ENCODE results near the gene CMIP. TPM values are rescaled to one million over a fixed set of nuclear protein-coding genes. Genes with fewer than 3 reads are reported as not detected.
A peak's percentile ranks its signal among the peaks of the same experiment; 100 is the strongest.

The CMIP gene
- total RNA-seq, 4 donors from 2014 or later, result 15.5 to 65.9 (median 20.2) TPM

- Histone ChIP-seq H3K4me1 (peaks cover 35 to 68% of the 10 kb centered on the region in 2 donors), H3K27ac (no peak overlapping the region), H3K27me3 (no peaks in the 10 kb centered on the region), H3K4me3 (replicated peaks in 1 of 3) (no peak overlapping the region), H3K36me3 (no peaks in the 10 kb centered on the region), H3K9me3 (no peaks in the 10 kb centered on the region)
- 83 to 92% methylated on average over 3 of the region's 3 CpGs for whole genome bisulfite sequencing, 2 donors
- intact Hi-C loops (cut with DNase I), result loop anchor here (5.0 kb wide), 1 partner anchor 96 kb away; no protein-coding TSS in a partner anchor
- no peak for DNase-seq
- TF ChIP-seq POLR2A (IDR thresholded peaks at IDR 0.05) (no peak), CTCF (IDR thresholded peaks at IDR 0.05) (no peak)
Observed at GRCh38 chr16:81543571-81543970, 99.0 kb downstream of the CMIP start.

- DNase-seq, result peak in 1 of 2 donors; percentile 11
- no peaks in the 10 kb centered on the region for H3K36me3 ChIP-seq
- no peak overlapping the region for H3K4me3 ChIP-seq (replicated peaks in 1 of 3)
- intact Hi-C loops (cut with DNase I), result loop anchor here (5.0 kb wide), 1 partner anchor 97 kb away; no protein-coding TSS in a partner anchor
- H3K27ac ChIP-seq, result no peak overlapping the region
- no peaks in the 10 kb centered on the region for H3K27me3 ChIP-seq
- no peaks in the 10 kb centered on the region for H3K9me3 ChIP-seq
- TF ChIP-seq POLR2A (IDR thresholded peaks at IDR 0.05) (no peak), CTCF (IDR thresholded peaks at IDR 0.05) (no peak)
- WGBS, 2 donors, result 60 to 77% methylated on average over 7 of the region's 7 CpGs
- H3K4me1 ChIP-seq, result peaks cover 29 to 61% of the 10 kb centered on the region in 2 donors
Observed at GRCh38 chr16:81544261-81544660, 99.7 kb downstream of the CMIP start.

GRCh38 chr16:81544700-81545271 is 100.2 kb downstream of the CMIP start:
- intact Hi-C loops (cut with DNase I), result loop anchor here (5.0 kb wide), 1 partner anchor 97 kb away; no protein-coding TSS in a partner anchor
- no peak overlapping the region for H3K4me3 ChIP-seq (replicated peaks in 1 of 3)
- H3K4me1 ChIP-seq, result peaks cover 26 to 55% of the 10 kb centered on the region in 2 donors
- H3K27me3 ChIP-seq, result no peaks in the 10 kb centered on the region
- no peaks in the 10 kb centered on the region for H3K9me3 ChIP-seq
- H3K27ac ChIP-seq, result no peak overlapping the region
- TF ChIP-seq CTCF (IDR thresholded peaks at IDR 0.05), result no peak
- TF ChIP-seq POLR2A (IDR thresholded peaks at IDR 0.05), result no peak
- no peaks in the 10 kb centered on the region for H3K36me3 ChIP-seq
- peak; percentile 55 to 62 for DNase-seq
- 63 to 67% methylated on average over 9 of the region's 9 CpGs for WGBS, 2 donors

GRCh38 chr16:81545470-81546250 is 101.1 kb downstream of the CMIP start:
- Histone ChIP-seq H3K27me3 (no peaks in the 10 kb centered on the region), H3K9me3 (no peaks in the 10 kb centered on the region), H3K4me3 (replicated peaks in 1 of 3) (no peak overlapping the region), H3K27ac (no peak overlapping the region), H3K36me3 (no peaks in the 10 kb centered on the region), H3K4me1 (peaks cover 23 to 49% of the 10 kb centered on the region in 2 donors)
- no peak for TF ChIP-seq CTCF (IDR thresholded peaks at IDR 0.05)
- TF ChIP-seq POLR2A (IDR thresholded peaks at IDR 0.05), result no peak
- no peak for DNase-seq
- intact Hi-C loops (cut with DNase I), result no loop called here
- WGBS, 2 donors, result 93 to 95% methylated on average over 23 to 25 of the region's 25 CpGs

- TF ChIP-seq CTCF (IDR thresholded peaks at IDR 0.05), result no peak
- TF ChIP-seq POLR2A (IDR thresholded peaks at IDR 0.05), result no peak
- intact Hi-C loops (cut with DNase I), result no loop called here
- 58 to 81% methylated on average over 7 to 14 of the region's 14 CpGs for WGBS, 2 donors
Observed at GRCh38 chr16:81546781-81547180, 102.2 kb downstream of the CMIP start.

More at GRCh38 chr16:81546781-81547180, 102.2 kb downstream of the CMIP start:
- Histone ChIP-seq H3K27me3 (no peaks in the 10 kb centered on the region), H3K27ac (no peak overlapping the region), H3K4me1 (peaks cover 23 to 49% of the 10 kb centered on the region in 2 donors), H3K4me3 (replicated peaks in 1 of 3) (no peak overlapping the region), H3K9me3 (no peaks in the 10 kb centered on the region), H3K36me3 (no peaks in the 10 kb centered on the region)
- peak; percentile 86 to 88 for DNase-seq

Data from thyroid gland (tissue), 4 donors.